GM19452 (cell line): Measurements from ENCODE around the gene ANO2.

Source experiments
- ATAC-seq: cut with Tn5 transposase; IDR thresholded peaks from one replicate; pipeline ENCODE4 v1.9.1; 2021; ENCODE audit not compliant: unreplicated experiment

ANO2 gene

GRCh38 chr12:5587711-5588121 lies 357.3 kb downstream of the ANO2 start:
- ATAC-seq: no peak

GRCh38 chr12:5586201-5586600 lies 358.9 kb downstream of the ANO2 start:
- ATAC-seq: no peak

GRCh38 chr12:5585178-5585577 lies 359.9 kb downstream of the ANO2 start:
- ATAC-seq: no peak

- ATAC-seq: no peak
Observed at GRCh38 chr12:5584412-5585175, 360.5 kb downstream of the ANO2 start.

GRCh38 chr12:5582541-5582940 lies 362.5 kb downstream of the ANO2 start:
- ATAC-seq: no peak

GRCh38 chr12:5582018-5582417 lies 363.0 kb downstream of the ANO2 start:
- ATAC-seq: no peak

GRCh38 chr12:5581616-5582015 lies 363.4 kb downstream of the ANO2 start:
- ATAC-seq: no peak

- ATAC-seq: no peak
Observed at GRCh38 chr12:5581019-5581418, 364.0 kb downstream of the ANO2 start.

- no peak for ATAC-seq
Observed at GRCh38 chr12:5578775-5579174, 366.3 kb downstream of the ANO2 start.

- ATAC-seq: no peak
Observed at GRCh38 chr12:5577741-5578140, 367.3 kb downstream of the ANO2 start.

- no peak for ATAC-seq
Observed at GRCh38 chr12:5577211-5577612, 367.8 kb downstream of the ANO2 start.

GRCh38 chr12:5575987-5576386 lies 369.1 kb downstream of the ANO2 start:
- ATAC-seq: no peak

- ATAC-seq: no peak
Observed at GRCh38 chr12:5575232-5575631, 369.8 kb downstream of the ANO2 start.

- no peak for ATAC-seq
Observed at GRCh38 chr12:5573390-5573789, 371.7 kb downstream of the ANO2 start.

GRCh38 chr12:5571115-5571514 lies 373.9 kb downstream of the ANO2 start:
- ATAC-seq: no peak

GRCh38 chr12:5570416-5570815 lies 374.6 kb downstream of the ANO2 start:
- no peak for ATAC-seq

- no peak for ATAC-seq
Observed at GRCh38 chr12:5568325-5568981, 376.6 kb downstream of the ANO2 start.

GRCh38 chr12:5567016-5567725 lies 377.9 kb downstream of the ANO2 start:
- no peak for ATAC-seq

GRCh38 chr12:5565933-5566599 lies 379.0 kb downstream of the ANO2 start:
- no peak for ATAC-seq

GRCh38 chr12:5562581-5562980 lies 382.5 kb downstream of the ANO2 start:
- no peak for ATAC-seq

GRCh38 chr12:5561846-5562245 lies 383.2 kb downstream of the ANO2 start:
- ATAC-seq: no peak
